Measurements from ENCODE around the gene BRI3.

DNA sequence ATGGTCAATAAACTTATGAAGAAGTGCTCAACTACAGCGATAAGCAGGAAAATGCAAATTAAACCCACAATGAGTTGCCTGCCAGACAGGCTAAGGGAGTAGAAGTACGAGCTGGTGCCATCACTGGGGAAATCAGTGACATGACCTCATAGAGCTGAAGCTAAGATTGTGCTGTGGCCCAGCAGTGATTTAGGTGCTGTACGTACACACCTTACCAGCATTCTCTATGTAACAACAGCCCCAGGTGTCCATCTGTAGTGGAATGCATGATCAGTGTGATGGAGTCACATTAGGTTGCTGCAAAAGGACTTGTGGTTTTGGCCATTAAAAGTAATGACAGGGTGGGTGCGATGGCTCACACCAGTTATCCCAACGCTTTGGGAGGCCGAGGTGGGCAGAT, 23.8 kb upstream of the BRI3 start:
- TF ChIP-seq, protein P1, sequence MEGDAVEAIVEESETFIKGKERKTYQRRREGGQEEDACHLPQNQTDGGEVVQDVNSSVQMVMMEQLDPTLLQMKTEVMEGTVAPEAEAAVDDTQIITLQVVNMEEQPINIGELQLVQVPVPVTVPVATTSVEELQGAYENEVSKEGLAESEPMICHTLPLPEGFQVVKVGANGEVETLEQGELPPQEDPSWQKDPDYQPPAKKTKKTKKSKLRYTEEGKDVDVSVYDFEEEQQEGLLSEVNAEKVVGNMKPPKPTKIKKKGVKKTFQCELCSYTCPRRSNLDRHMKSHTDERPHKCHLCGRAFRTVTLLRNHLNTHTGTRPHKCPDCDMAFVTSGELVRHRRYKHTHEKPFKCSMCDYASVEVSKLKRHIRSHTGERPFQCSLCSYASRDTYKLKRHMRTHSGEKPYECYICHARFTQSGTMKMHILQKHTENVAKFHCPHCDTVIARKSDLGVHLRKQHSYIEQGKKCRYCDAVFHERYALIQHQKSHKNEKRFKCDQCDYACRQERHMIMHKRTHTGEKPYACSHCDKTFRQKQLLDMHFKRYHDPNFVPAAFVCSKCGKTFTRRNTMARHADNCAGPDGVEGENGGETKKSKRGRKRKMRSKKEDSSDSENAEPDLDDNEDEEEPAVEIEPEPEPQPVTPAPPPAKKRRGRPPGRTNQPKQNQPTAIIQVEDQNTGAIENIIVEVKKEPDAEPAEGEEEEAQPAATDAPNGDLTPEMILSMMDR (IDR thresholded peaks at IDR 0.05 in 8 of 11, conservative IDR thresholded peaks at IDR 0.05 in 3 of 11) = no peak
- TF ChIP-seq POLR2A (IDR thresholded peaks at IDR 0.05) = no peak

Data from spleen (tissue), 7 donors.